ENCODE data around the gene IDI2. TPM values are rescaled to one million over a fixed set of nuclear protein-coding genes. Genes with fewer than 3 reads are reported as not detected.

The IDI2 gene
- total RNA-seq, 1 donor from 2014 or later = not detected

DNA sequence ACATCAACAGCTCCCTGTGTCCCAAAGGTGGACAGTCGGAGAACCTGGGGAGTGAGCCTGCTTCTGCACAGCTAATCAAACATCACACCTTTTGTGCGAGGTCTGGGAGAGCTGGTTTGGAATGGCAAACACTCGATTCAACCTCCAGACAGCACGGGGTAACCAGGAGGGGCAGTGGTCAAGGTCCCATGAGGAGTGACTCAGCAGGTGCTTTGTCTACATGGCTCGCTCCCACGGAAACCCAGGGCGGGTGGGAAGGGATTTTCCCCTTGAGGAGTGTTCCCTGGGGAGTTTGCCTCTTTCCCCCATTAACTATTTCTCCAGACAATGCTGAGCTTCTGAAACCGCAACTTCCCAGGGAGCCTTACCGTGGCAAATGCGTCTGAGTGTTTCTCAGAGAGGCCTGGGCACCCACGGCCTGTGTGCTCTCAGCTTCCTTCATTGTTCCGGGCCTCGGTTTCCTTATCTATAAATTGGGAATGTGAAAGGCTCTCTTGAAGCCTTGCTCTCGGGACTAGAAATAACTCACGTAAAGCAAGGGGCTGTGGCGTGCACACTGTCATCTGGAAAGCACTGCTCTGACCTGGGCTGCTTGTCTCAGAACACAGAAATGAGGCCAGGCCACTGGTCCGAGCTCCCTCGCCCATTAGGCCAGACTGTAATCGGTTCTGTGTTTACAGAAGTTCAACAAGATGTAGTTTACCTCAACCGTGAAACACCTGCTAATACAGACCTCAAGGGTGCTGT lies 51.4 kb downstream of the IDI2 start:
- Mint-ChIP-seq H3K9me3 (ENCODE audit: unreplicated experiment) (peaks cover 10% of the 10 kb centered on the region), H3K4me1 (ENCODE audit: unreplicated experiment) (peaks cover 3% of the 10 kb centered on the region), H3K36me3 (ENCODE audit: low read depth, unreplicated experiment) (peaks cover 5% of the 10 kb centered on the region), H3K4me3 (ENCODE audit: unreplicated experiment) (no peak overlapping the region), H3K27me3 (ENCODE audit: unreplicated experiment) (peaks cover 2% of the 10 kb centered on the region), H3K27ac (ENCODE audit: unreplicated experiment) (no peak overlapping the region)
- TF ChIP-seq, protein P1, sequence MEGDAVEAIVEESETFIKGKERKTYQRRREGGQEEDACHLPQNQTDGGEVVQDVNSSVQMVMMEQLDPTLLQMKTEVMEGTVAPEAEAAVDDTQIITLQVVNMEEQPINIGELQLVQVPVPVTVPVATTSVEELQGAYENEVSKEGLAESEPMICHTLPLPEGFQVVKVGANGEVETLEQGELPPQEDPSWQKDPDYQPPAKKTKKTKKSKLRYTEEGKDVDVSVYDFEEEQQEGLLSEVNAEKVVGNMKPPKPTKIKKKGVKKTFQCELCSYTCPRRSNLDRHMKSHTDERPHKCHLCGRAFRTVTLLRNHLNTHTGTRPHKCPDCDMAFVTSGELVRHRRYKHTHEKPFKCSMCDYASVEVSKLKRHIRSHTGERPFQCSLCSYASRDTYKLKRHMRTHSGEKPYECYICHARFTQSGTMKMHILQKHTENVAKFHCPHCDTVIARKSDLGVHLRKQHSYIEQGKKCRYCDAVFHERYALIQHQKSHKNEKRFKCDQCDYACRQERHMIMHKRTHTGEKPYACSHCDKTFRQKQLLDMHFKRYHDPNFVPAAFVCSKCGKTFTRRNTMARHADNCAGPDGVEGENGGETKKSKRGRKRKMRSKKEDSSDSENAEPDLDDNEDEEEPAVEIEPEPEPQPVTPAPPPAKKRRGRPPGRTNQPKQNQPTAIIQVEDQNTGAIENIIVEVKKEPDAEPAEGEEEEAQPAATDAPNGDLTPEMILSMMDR (IDR thresholded peaks at IDR 0.05; ENCODE audit: unreplicated experiment) = no peak
- no peak for DNase-seq (ENCODE audit: low spot score)

- TF ChIP-seq, protein P1 (IDR thresholded peaks at IDR 0.05; ENCODE audit: unreplicated experiment) = no peak
- H3K4me1 Mint-ChIP-seq (ENCODE audit: unreplicated experiment) = peaks cover 11% of the 10 kb centered on the region
- H3K27me3 Mint-ChIP-seq (ENCODE audit: unreplicated experiment) = peaks cover 2% of the 10 kb centered on the region
- no peak overlapping the region for H3K27ac Mint-ChIP-seq (ENCODE audit: unreplicated experiment)
- H3K4me3 Mint-ChIP-seq (ENCODE audit: unreplicated experiment) = no peak overlapping the region
- H3K36me3 Mint-ChIP-seq (ENCODE audit: low read depth, unreplicated experiment) = peaks cover 5% of the 10 kb centered on the region
- peaks cover 5% of the 10 kb centered on the region for H3K9me3 Mint-ChIP-seq (ENCODE audit: unreplicated experiment)
- DNase-seq (ENCODE audit: low spot score) = no peak
These were observed 52.9 kb downstream of the IDI2 start for GRCh38 chr10:972763-973162.

DNA sequence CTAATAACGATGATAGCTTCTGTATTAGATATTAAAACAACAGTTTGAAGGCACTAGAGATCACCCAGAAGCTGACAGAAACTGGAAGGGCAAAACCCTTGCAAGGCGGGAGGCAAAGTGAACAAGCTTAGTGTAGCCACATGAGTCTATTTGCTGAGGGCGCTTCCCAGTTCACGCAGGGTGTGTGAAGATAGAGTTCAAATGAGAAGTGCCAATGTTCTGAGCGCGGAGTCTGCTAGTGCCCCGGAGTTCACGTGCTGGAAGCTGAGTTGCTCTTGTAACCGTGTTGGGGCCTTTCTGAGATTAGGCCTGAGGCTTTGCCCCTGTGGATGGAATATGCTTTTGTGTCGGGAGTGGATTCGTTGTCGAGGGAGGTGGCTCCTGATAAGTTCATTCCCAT lies 54.0 kb downstream of the IDI2 start:
- TF ChIP-seq, protein P1 (IDR thresholded peaks at IDR 0.05; ENCODE audit: unreplicated experiment) = no peak

DNA sequence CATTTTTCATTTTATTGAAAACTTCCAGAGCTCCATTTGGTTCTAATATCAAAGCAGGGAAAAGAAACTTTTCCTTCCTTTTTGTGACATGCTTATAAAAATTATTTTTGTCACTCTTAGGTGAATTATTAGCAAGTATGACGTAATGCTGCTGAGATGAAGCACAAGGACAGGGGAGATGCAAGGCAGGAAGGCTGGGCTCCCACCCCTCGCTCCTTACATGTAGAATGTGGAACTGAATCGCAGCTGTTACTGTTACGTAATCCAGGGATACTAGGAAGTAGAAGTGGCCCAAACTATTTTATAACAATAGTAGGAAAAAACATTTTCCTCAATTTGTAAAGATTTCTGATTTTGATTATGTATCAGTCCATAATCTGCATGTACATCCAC lies 54.5 kb downstream of the IDI2 start:
- TF ChIP-seq, protein P1 (IDR thresholded peaks at IDR 0.05; ENCODE audit: unreplicated experiment) = no peak
- Mint-ChIP-seq H3K27me3 (ENCODE audit: unreplicated experiment) (peaks cover 2% of the 10 kb centered on the region), H3K36me3 (ENCODE audit: low read depth, unreplicated experiment) (no peaks in the 10 kb centered on the region), H3K9me3 (ENCODE audit: unreplicated experiment) (peaks cover 5% of the 10 kb centered on the region), H3K27ac (ENCODE audit: unreplicated experiment) (no peak overlapping the region), H3K4me1 (ENCODE audit: unreplicated experiment) (peaks cover 11% of the 10 kb centered on the region), H3K4me3 (ENCODE audit: unreplicated experiment) (no peak overlapping the region)
- no peak for DNase-seq (ENCODE audit: low spot score)

More for the DNA sequence above, 54.0 kb downstream of the IDI2 start:
- Mint-ChIP-seq H3K4me3 (ENCODE audit: unreplicated experiment) (no peak overlapping the region), H3K4me1 (ENCODE audit: unreplicated experiment) (peaks cover 11% of the 10 kb centered on the region), H3K27me3 (ENCODE audit: unreplicated experiment) (peaks cover 2% of the 10 kb centered on the region), H3K9me3 (ENCODE audit: unreplicated experiment) (peaks cover 5% of the 10 kb centered on the region), H3K36me3 (ENCODE audit: low read depth, unreplicated experiment) (peaks cover 2% of the 10 kb centered on the region), H3K27ac (ENCODE audit: unreplicated experiment) (no peak overlapping the region)
- no peak for DNase-seq (ENCODE audit: low spot score)

Measured in endothelial cell (in vitro differentiated cells).